IPS-18a (cell line): ENCODE results near the gene MICAL2.

ENCODE experiments used
- H3K27ac ChIP-seq: one replicate; pipeline ENCODE4 v1.5.1; 2013; ENCODE audit warnings: low read length
- H3K27me3 ChIP-seq: one replicate; pipeline ENCODE4 v1.6.1; 2013; ENCODE audit warnings: mild to moderate bottlenecking, low read length; ENCODE audit not compliant: control insufficient read depth, insufficient read depth
- H3K36me3 ChIP-seq: one replicate; pipeline ENCODE4 v1.6.1; 2013; ENCODE audit warnings: low read depth, low read length; ENCODE audit not compliant: control insufficient read depth
- H3K4me1 ChIP-seq: one replicate; pipeline ENCODE4 v1.6.1; 2013; ENCODE audit warnings: low read depth, low read length; ENCODE audit not compliant: control insufficient read depth
- H3K4me3 ChIP-seq: one replicate; pipeline ENCODE4 v1.5.1; 2013; ENCODE audit warnings: low read length
- H3K9ac ChIP-seq: one replicate; pipeline ENCODE4 v1.6.1; 2013; ENCODE audit warnings: mild to moderate bottlenecking, low read length, moderate library complexity
- H3K9me3 ChIP-seq: one replicate; pipeline ENCODE4 v1.6.1; 2013; ENCODE audit warnings: low read depth, low read length; ENCODE audit not compliant: control insufficient read depth

The MICAL2 gene

GRCh38 chr11:12123799-12124198, 13.4 kb downstream of the MICAL2 start:
- H3K4me3 ChIP-seq: no peak overlapping the region
- no peaks in the 10 kb centered on the region for H3K4me1 ChIP-seq
- no peaks in the 10 kb centered on the region for H3K9me3 ChIP-seq
- H3K36me3 ChIP-seq: no peaks in the 10 kb centered on the region
- no peaks in the 10 kb centered on the region for H3K27me3 ChIP-seq
- no peak overlapping the region for H3K27ac ChIP-seq
- H3K9ac ChIP-seq: no peak overlapping the region

GRCh38 chr11:12124306-12124705, 13.9 kb downstream of the MICAL2 start:
- H3K27me3 ChIP-seq: no peaks in the 10 kb centered on the region
- no peaks in the 10 kb centered on the region for H3K9me3 ChIP-seq
- no peaks in the 10 kb centered on the region for H3K36me3 ChIP-seq
- H3K27ac ChIP-seq: no peak overlapping the region
- H3K9ac ChIP-seq: no peak overlapping the region
- H3K4me3 ChIP-seq: no peak overlapping the region
- no peaks in the 10 kb centered on the region for H3K4me1 ChIP-seq

- H3K27me3 ChIP-seq: no peaks in the 10 kb centered on the region
- H3K9ac ChIP-seq: no peak overlapping the region
- no peak overlapping the region for H3K4me3 ChIP-seq
- no peaks in the 10 kb centered on the region for H3K36me3 ChIP-seq
- no peak overlapping the region for H3K27ac ChIP-seq
- no peaks in the 10 kb centered on the region for H3K9me3 ChIP-seq
- H3K4me1 ChIP-seq: no peaks in the 10 kb centered on the region
Measured at GRCh38 chr11:12125609-12126149, 15.3 kb downstream of the MICAL2 start.

- H3K4me3 ChIP-seq: no peak overlapping the region
- H3K4me1 ChIP-seq: no peaks in the 10 kb centered on the region
- no peaks in the 10 kb centered on the region for H3K36me3 ChIP-seq
- H3K9ac ChIP-seq: no peak overlapping the region
- no peak overlapping the region for H3K27ac ChIP-seq
- H3K9me3 ChIP-seq: no peaks in the 10 kb centered on the region
- no peaks in the 10 kb centered on the region for H3K27me3 ChIP-seq
Measured at GRCh38 chr11:12126344-12127019, 16.1 kb downstream of the MICAL2 start.

- H3K9me3 ChIP-seq: no peaks in the 10 kb centered on the region
- no peaks in the 10 kb centered on the region for H3K36me3 ChIP-seq
- H3K27ac ChIP-seq: no peak overlapping the region
- H3K9ac ChIP-seq: no peak overlapping the region
- H3K4me1 ChIP-seq: no peaks in the 10 kb centered on the region
- H3K27me3 ChIP-seq: no peaks in the 10 kb centered on the region
- no peak overlapping the region for H3K4me3 ChIP-seq
Measured at GRCh38 chr11:12127206-12127898, 17.0 kb downstream of the MICAL2 start.

GRCh38 chr11:12128301-12128751, 17.9 kb downstream of the MICAL2 start:
- Histone ChIP-seq H3K4me1 (no peaks in the 10 kb centered on the region), H3K36me3 (no peaks in the 10 kb centered on the region), H3K27ac (no peak overlapping the region), H3K27me3 (no peaks in the 10 kb centered on the region), H3K4me3 (no peak overlapping the region), H3K9me3 (no peaks in the 10 kb centered on the region), H3K9ac (no peak overlapping the region)

- Histone ChIP-seq H3K4me1 (no peaks in the 10 kb centered on the region), H3K27ac (no peak overlapping the region)
Measured at GRCh38 chr11:12129227-12129626, 18.8 kb downstream of the MICAL2 start.

GRCh38 chr11:12130180-12130980, 20.0 kb downstream of the MICAL2 start:
- H3K36me3 ChIP-seq: no peaks in the 10 kb centered on the region
- H3K27ac ChIP-seq: no peak overlapping the region
- no peak overlapping the region for H3K4me3 ChIP-seq
- H3K4me1 ChIP-seq: no peaks in the 10 kb centered on the region
- H3K9me3 ChIP-seq: no peaks in the 10 kb centered on the region
- H3K27me3 ChIP-seq: no peaks in the 10 kb centered on the region
- H3K9ac ChIP-seq: no peak overlapping the region

More at GRCh38 chr11:12129227-12129626, 18.8 kb downstream of the MICAL2 start:
- Histone ChIP-seq H3K9me3 (no peaks in the 10 kb centered on the region), H3K27me3 (no peaks in the 10 kb centered on the region), H3K9ac (no peak overlapping the region), H3K4me3 (no peak overlapping the region), H3K36me3 (no peaks in the 10 kb centered on the region)

- H3K36me3 ChIP-seq: no peaks in the 10 kb centered on the region
- no peaks in the 10 kb centered on the region for H3K27me3 ChIP-seq
- H3K9me3 ChIP-seq: no peaks in the 10 kb centered on the region
- H3K27ac ChIP-seq: no peak overlapping the region
- H3K4me3 ChIP-seq: no peak overlapping the region
- H3K9ac ChIP-seq: no peak overlapping the region
- H3K4me1 ChIP-seq: no peaks in the 10 kb centered on the region
Measured at GRCh38 chr11:12131943-12132789, 21.8 kb downstream of the MICAL2 start.

- H3K9me3 ChIP-seq: no peaks in the 10 kb centered on the region
Measured at GRCh38 chr11:12132790-12133145, 22.4 kb downstream of the MICAL2 start.

More at GRCh38 chr11:12132790-12133145, 22.4 kb downstream of the MICAL2 start:
- Histone ChIP-seq H3K36me3 (no peaks in the 10 kb centered on the region), H3K9ac (no peak overlapping the region), H3K4me3 (no peak overlapping the region), H3K27me3 (no peaks in the 10 kb centered on the region), H3K27ac (no peak overlapping the region), H3K4me1 (no peaks in the 10 kb centered on the region)
